Purkinje cell (primary cell): ENCODE results near the gene PRKAG3. TPM values are rescaled to one million over a fixed set of nuclear protein-coding genes. Genes with fewer than 3 reads are reported as not detected.

Experiments
- polyA plus RNA-seq: library from polyadenylated mRNA; unstranded; fragments of >200 nt; fragmentation: Nextera tagmentation; gene quantifications from 2 replicates; pipeline ENCODE4 v1.2.1, GENCODE V29; 2014

Gene PRKAG3
- polyA plus RNA-seq, result not detected in 2 replicates

DNA sequence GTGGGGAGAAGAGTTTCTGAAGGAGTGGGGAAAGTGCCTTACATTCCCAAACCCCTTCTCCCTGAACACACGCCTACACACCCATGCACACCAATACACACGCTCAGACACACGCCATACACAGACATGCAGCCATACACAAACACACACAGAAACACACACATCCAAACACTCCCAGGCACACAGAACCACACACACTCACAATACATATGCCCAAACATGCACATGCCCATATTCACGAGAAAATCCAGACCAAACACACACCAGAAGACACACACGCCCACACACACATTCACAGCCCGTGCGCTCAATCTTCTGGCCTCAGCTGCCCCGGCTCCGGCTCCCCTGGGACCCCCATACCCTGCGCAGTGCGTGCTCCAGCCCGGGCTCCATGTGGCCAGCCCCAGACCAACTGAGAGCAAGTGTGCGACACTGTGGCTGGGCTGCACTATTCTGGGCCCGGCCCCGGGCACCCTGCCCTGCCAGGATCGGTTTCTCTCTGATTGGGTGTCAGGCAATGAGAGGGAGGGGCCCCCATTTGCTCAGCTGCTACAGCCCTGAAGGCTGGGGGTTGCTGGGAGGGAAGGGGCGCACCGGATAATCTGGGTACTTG is at the start of gene PRKAG3:
PRKAG3 (minus strand) TSS at position 426 of the 613 bp plus-strand sequence.

DNA sequence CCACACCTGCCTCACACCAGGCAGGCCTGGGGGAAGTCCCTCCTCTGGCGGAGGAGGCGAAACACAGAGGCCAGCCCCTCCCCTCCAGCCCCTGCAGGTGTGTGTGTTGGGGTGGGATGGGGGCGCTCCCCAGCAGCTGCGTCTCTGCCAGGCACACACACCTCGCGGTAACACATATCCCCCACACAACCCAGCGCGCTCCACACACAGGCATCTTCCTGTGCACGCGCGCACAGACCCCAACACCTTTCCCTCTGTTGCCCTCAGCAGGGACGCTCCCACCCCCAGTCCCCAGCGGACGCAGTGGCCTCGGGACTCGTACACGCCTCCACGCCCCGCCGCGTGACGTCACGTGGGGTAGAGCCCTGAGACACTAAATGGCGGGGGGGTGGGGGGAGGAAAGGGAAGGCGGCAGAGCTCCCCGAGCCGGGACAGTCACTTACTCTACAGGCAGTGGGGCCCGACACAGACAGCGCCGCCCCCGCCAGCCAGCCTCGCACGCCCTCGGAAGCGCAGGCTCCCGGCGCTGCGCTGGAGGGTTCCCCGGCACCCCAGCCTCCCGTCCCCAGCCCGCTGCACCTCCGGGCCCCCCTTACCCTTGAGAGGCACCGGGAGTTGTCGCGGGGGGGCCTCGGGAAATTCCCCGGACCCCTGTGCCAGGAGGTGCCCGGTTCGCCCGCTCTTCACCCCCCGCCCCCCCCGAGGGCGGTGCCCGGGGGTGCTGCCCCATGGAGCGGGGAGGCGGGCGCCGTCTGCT is 48.7 kb upstream of the PRKAG3 start, which contains the start of gene WNT10A:
WNT10A (plus strand) TSS at position 751 of the 757 bp plus-strand sequence. CDS start 144 bp downstream, outside the sequence.

DNA sequence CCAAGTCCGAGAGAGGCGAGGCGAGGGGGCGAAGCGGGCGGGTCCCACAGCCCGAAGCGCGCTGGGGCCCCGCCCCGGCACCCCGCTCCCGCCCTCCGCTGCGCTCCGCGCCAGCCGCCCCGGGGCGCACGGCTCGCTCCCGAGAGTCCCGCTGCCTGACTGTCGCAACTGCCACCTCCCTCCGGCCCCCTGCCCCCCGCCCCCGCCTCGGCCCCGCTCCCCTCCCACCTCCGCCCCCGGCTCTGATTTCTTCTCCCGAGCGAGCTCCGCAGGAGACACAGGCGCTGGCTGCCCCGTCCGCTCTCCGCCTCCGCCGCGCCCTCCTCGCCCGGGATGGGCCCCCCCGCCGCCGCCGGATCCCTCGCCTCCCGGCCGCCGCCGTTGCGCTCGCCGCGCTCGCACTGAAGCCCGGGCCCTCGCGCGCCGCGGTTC is 28.0 kb upstream of the PRKAG3 start, which contains the start of gene WNT6:
WNT6 (plus strand) TSS at position 250 of the 432 bp plus-strand sequence. CDS start 233 bp downstream, outside the sequence.

DNA sequence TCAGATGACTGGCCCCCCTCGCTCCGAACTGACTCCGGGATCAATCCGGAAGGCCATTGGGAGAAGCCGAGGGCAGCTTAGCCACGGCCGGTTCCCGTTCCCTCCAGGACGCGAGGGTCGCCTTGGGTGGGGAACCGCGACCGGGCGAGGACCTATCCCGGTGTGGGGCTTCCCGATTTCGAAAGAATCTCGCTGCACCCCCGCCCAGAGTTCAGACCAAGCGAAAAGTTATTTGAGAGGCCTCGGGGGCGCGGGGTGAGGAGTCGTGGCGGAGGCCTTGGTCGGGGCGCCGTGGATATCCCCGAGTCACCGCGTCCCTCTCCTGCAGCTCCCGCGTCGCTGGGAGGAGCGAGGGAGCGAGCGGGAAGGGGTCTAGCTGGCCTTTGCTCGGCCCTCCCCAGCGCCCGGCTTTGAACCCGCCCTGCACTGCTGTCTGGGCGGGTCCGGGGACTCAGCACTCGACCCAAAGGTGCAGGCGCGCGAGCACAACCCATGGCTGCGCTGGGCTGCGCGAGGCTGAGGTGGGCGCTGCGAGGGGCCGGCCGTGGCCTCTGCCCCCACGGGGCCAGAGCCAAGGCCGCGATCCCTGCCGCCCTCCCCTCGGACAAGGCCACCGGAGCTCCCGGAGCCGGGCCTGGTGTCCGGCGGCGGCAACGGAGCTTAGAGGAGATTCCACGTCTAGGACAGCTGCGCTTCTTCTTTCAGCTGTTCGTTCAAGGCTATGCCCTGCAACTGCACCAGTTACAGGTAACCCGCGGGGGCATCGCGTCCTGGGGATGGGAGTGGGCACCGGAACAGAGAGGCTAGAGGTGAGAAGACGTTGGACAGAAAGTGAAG is 49.7 kb downstream of the PRKAG3 start, which contains the start of gene CYP27A1:
CYP27A1 (plus strand) TSS at position 457 of the 837 bp plus-strand sequence; CDS start at position 493, 36 bp downstream.

Other genes with a start within 250 kb of the PRKAG3 start
- gene PLCD4, start 223.9 kb downstream of the PRKAG3 start, polyA plus RNA-seq, result 12.3 and 13.9 TPM in 2 replicates
- gene ZNF142, start 172.2 kb downstream of the PRKAG3 start, polyA plus RNA-seq, result 2.4 and 2.9 TPM in 2 replicates
- gene BCS1L, start 172.1 kb downstream of the PRKAG3 start, polyA plus RNA-seq, result 32.2 and 68.1 TPM in 2 replicates
- gene RNF25, start 159.8 kb downstream of the PRKAG3 start, polyA plus RNA-seq, result 1.6 and 2.1 TPM in 2 replicates
- gene STK36, start 159.7 kb downstream of the PRKAG3 start, polyA plus RNA-seq, result 1.7 and 3.4 TPM in 2 replicates
- 11.6 and 20.7 TPM in 2 replicates for gene TTLL4, start 121.0 kb downstream of the PRKAG3 start, polyA plus RNA-seq
- gene CYP27A1, start 49.7 kb downstream of the PRKAG3 start, polyA plus RNA-seq, result 2.8 and 3.6 TPM in 2 replicates
- not detected in 2 replicates for gene WNT6, start 28.0 kb upstream of the PRKAG3 start, polyA plus RNA-seq
- gene WNT10A, start 49.0 kb upstream of the PRKAG3 start, polyA plus RNA-seq, result not detected in 2 replicates
- 1.2 and 1.6 TPM in 2 replicates for gene CDK5R2, start 127.9 kb upstream of the PRKAG3 start, polyA plus RNA-seq
- gene FEV, start 153.4 kb upstream of the PRKAG3 start, polyA plus RNA-seq, result not detected in 2 replicates
- gene CRYBA2, start 161.6 kb upstream of the PRKAG3 start, polyA plus RNA-seq, result not detected in 2 replicates
- gene CFAP65, start 209.7 kb upstream of the PRKAG3 start, polyA plus RNA-seq, result 2.5 TPM in 1 of 2 replicates, not detected in the other
- not detected in 2 replicates for gene IHH, start 229.1 kb upstream of the PRKAG3 start, polyA plus RNA-seq